Testis (tissue), 3 donors: Measurements from ENCODE around the gene CHML. TPM values are rescaled to one million over a fixed set of nuclear protein-coding genes. Genes with fewer than 3 reads are reported as not detected.

ENCODE experiments used
- DNase-seq: peaks from one replicate; pipeline ENCODE4 v3.0.0-alpha.2; 2019
- H3K27ac ChIP-seq, 2 donors: fragments of 200-600 bp; sonication (generic); one replicate each; pipeline ENCODE4 v1.5.1; 2019
- H3K27me3 ChIP-seq: fragments of 200-600 bp; sonication (generic); one replicate; pipeline ENCODE4 v1.5.1; 2019
- H3K36me3 ChIP-seq: fragments of 200-600 bp; sonication (generic); one replicate; pipeline ENCODE4 v1.5.1; 2017; ENCODE audit warnings: low read depth; ENCODE audit errors: missing control alignments
- H3K4me1 ChIP-seq: fragments of 200-600 bp; sonication (generic); one replicate; pipeline ENCODE4 v1.5.1; 2019
- H3K4me3 ChIP-seq, 2 donors: fragments of 200-600 bp; sonication (generic); one replicate each; pipeline ENCODE4 v1.5.1; 2017 to 2019
- H3K9me3 ChIP-seq: fragments of 200-600 bp; sonication (generic); one replicate; pipeline ENCODE4 v1.5.1; 2017
- POLR2A ChIP-seq: fragments of 450-650 bp; IDR thresholded peaks from one replicate; pipeline ENCODE4 v1.6.1; 2017; ENCODE audit warnings: antibody characterized with exemption, mild to moderate bottlenecking, moderate library complexity
- WGBS, 2 donors: methylation state at CpG; one replicate each; pipeline ENCODE4 v1.1.5; 2018; 5-methylcytosine and 5-hydroxymethylcytosine counted together
- intact Hi-C: fragments of 100-400 bp; cut with DNase I; formaldehyde crosslinking; loops from one replicate; pipeline ENCODE4 v1.15.1; 2023; ENCODE audit warnings: low total_unique reads
- polyA plus RNA-seq: library from polyadenylated mRNA; stranded (reverse); fragments of 350-450 nt; fragmentation: Illumina TruSeq; extraction: RNeasy Lipid Tissue Mini Kit (QIAGEN cat#74804); gene quantifications from one replicate; pipeline ENCODE4 v1.2.3, GENCODE V29; 2014; ENCODE audit warnings: low read depth, low replicate concordance; ENCODE audit not compliant: insufficient read depth
- total RNA-seq, 2 donors: library from RNA; depleted of rRNA; stranded (reverse); fragments of >200 nt; gene quantifications; one replicate each; pipeline ENCODE4 v1.2.3, GENCODE V29; 2016
- TF ChIP-seq, protein P1 (sequence below), 3 experiments: fragments of 450-650 bp in 2 of 3; fragments of 200-600 bp in 1 of 3; sonication (generic) in 1 of 3; IDR thresholded peaks; one replicate each; pipeline ENCODE4 v1.5.1; 2016 to 2019; ENCODE audit warnings: antibody characterized with exemption in 3 of 3, mild to moderate bottlenecking in 2 of 3, moderate library complexity in 1 of 3

Gene CHML
- total and polyA plus RNA-seq, 3 donors from 2014 or later = 5.8 to 26.2 (median 20.0) TPM

DNA sequence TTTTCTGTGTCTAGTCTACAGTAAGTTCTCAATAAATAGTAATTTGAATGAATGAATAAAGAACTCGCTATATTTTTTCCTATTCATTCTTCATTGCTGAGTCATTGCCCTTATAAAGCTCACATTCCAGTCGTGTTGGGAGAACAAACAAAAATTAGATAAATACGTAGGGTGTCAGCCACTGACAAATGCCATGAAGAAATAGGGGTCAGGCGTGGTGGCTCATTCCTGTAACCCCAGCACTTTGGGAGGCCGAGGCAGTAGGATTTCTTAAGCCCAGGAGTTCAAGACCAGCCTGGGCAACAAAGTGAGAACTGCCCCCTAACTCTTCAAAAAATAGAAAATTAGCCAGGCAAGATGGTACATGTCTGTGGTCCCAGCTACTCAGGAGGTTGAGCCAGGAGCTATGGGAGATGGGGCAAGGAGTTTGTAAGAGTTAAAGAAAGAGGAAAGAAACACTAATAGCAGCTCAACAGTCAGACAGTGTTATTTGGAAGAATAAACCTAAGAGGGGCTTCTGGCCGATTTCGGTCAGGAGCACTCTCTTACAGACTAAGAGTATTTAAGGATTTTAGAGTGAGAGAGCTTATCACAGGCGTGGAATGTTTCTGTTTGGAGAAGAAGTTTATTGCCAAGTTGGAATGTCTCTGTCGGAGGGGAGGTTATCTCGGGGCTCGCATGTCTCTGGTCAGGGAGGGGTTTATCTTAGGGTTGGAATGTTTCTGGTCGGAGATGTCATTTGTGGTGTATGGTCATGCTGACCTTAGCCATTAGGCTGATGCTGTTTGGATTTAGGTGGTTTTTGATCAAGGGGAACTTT, 1.8 kb upstream of the CHML start:
- no peak for DNase-seq
- no peak overlapping the region for H3K4me3 ChIP-seq
- H3K27ac ChIP-seq = no peak overlapping the region
- WGBS, 2 donors = 72 to 77% methylated on average over 12 of the region's 12 CpGs
- H3K36me3 ChIP-seq = no peaks in the 10 kb centered on the region
- intact Hi-C loops = no loop called here
- peaks cover 16% of the 10 kb centered on the region for H3K4me1 ChIP-seq
- H3K27me3 ChIP-seq = no peaks in the 10 kb centered on the region
- no peak for TF ChIP-seq POLR2A
- TF ChIP-seq, protein P1, sequence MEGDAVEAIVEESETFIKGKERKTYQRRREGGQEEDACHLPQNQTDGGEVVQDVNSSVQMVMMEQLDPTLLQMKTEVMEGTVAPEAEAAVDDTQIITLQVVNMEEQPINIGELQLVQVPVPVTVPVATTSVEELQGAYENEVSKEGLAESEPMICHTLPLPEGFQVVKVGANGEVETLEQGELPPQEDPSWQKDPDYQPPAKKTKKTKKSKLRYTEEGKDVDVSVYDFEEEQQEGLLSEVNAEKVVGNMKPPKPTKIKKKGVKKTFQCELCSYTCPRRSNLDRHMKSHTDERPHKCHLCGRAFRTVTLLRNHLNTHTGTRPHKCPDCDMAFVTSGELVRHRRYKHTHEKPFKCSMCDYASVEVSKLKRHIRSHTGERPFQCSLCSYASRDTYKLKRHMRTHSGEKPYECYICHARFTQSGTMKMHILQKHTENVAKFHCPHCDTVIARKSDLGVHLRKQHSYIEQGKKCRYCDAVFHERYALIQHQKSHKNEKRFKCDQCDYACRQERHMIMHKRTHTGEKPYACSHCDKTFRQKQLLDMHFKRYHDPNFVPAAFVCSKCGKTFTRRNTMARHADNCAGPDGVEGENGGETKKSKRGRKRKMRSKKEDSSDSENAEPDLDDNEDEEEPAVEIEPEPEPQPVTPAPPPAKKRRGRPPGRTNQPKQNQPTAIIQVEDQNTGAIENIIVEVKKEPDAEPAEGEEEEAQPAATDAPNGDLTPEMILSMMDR (IDR thresholded peaks at IDR 0.05) = no peak
- no peaks in the 10 kb centered on the region for H3K9me3 ChIP-seq

- intact Hi-C loops = no loop called here
- Histone ChIP-seq H3K36me3 (no peaks in the 10 kb centered on the region), H3K27ac (peak overlapping the region; percentile 60 to 87), H3K4me3 (peak overlapping the region; percentile 83 to 95), H3K4me1 (peaks cover 16% of the 10 kb centered on the region), H3K27me3 (no peaks in the 10 kb centered on the region), H3K9me3 (no peaks in the 10 kb centered on the region)
- TF ChIP-seq, protein P1 (IDR thresholded peaks at IDR 0.05) = no peak
- TF ChIP-seq POLR2A = no peak
- DNase-seq = no peak
- WGBS, 2 donors = 70 to 83% methylated on average over 7 to 9 of the region's 9 CpGs
Measured at GRCh38 chr1:241640867-241641622, 876 bp upstream of the CHML start.

DNA sequence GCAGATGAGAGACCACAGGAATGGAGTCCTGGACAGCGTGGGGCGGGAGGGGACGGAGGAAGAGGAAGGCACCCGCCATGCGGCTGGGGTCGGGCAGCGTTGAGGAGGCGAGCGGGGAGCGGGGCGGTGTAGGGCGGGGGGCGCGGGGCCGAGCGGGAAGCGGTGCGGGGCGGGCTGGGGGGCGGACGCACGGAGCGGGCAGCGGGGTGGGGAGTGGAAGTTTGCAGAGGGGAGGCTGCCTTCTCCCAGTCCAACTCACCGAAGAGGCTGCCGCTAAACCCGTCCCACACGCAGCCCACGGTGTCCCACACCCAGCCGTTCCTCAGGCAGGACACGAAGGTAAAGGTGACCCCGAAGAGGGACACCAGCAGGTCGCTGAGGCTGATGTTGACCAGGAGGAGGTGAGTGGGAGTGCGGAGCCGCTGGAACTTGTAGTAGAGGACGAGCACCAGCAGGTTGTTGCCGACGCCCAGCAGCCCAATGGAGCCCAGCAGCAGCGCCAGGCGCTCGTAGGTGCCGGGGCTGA, 483 bp downstream of the CHML start:
- H3K4me3 ChIP-seq = peak overlapping the region; percentile 83 to 95
- TF ChIP-seq, protein P1 (IDR thresholded peaks at IDR 0.05) = no peak
- no peak for TF ChIP-seq POLR2A
- peak overlapping the region; percentile 81 to 87 for H3K27ac ChIP-seq
- no peaks in the 10 kb centered on the region for H3K36me3 ChIP-seq
- peak; percentile 36 for DNase-seq
- WGBS, 2 donors = 1% methylated on average over 14 to 31 of the region's 42 CpGs
- no peaks in the 10 kb centered on the region for H3K27me3 ChIP-seq
- intact Hi-C loops = no loop called here
- no peaks in the 10 kb centered on the region for H3K9me3 ChIP-seq
- peaks cover 11% of the 10 kb centered on the region for H3K4me1 ChIP-seq

DNA sequence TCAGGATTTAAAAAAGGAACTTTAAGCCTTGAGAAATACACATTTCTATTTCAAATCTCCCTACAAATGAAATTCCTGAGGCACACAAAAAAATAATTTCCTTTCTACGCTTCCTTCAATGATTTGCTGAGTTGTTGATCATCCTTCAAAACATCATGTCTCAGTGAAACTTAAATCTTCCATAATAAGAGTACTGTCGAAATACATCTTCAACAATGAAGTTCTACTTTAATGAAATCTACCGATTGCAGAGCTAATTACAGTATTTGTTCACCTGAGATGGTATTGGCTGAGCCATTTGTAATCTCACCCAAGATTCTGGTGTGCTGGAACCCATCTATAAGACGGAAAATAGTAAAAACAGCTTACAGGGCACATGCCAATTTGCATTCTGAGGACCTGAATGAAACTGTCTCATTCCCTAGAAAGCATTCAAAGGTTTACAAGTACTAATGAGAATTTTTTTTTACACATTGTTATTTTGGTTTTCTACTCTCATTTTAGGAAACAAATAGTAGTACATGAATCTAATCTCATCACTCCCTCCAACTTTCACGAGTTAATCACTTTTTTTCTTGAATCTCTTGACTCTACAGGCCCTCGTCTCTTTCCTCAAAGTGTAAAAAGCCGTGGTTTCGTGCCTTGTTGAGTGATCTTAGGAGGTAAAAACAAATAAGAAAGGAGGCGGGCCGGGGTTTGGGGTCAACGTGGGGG, 1.1 kb downstream of the CHML start:
- intact Hi-C loops = no loop called here
- TF ChIP-seq POLR2A = no peak
- TF ChIP-seq, protein P1 (IDR thresholded peaks at IDR 0.05) = no peak
- Histone ChIP-seq H3K36me3 (no peaks in the 10 kb centered on the region), H3K4me3 (peak overlapping the region; percentile 83 to 95), H3K9me3 (no peaks in the 10 kb centered on the region), H3K27ac (peak overlapping the region; percentile 81 to 87), H3K4me1 (peaks cover 11% of the 10 kb centered on the region), H3K27me3 (no peaks in the 10 kb centered on the region)
- 9% methylated on average over 11 of the region's 11 CpGs for WGBS, 2 donors
- DNase-seq = no peak
